HG03558 (cell line): ENCODE measurements around the gene CDH11.

Source experiments
- ATAC-seq: cut with Tn5 transposase; IDR thresholded peaks from one replicate; pipeline ENCODE4 v1.9.1; 2021; ENCODE audit warnings: moderate number of reproducible peaks; ENCODE audit not compliant: unreplicated experiment; ENCODE audit errors: extremely low read depth

Gene CDH11

GRCh38 chr16:65117811-65118448 lies 3.9 kb downstream of the CDH11 start:
- ATAC-seq, result peak; percentile 56

GRCh38 chr16:65116818-65117430 lies 4.9 kb downstream of the CDH11 start:
- no peak for ATAC-seq

DNA sequence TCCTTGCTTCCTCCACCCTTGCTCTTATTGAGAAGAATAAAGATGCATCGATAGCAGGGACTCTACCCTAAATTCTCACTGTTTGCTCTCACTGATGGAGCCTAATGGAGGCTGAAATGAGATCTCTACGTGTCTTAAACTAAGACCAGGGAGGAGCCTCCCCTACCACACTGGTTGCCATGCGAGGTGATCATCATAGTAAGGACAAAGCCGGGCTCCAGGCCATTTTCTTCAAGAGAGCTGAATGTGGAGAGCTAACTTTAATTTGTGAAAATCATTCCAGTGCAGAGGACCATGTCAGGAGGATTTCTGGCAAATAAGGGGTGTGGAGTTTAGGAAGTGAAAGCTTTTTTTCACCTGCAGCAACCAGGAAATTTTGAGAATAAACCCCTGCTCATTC lies 5.6 kb downstream of the CDH11 start:
- ATAC-seq, result no peak

DNA sequence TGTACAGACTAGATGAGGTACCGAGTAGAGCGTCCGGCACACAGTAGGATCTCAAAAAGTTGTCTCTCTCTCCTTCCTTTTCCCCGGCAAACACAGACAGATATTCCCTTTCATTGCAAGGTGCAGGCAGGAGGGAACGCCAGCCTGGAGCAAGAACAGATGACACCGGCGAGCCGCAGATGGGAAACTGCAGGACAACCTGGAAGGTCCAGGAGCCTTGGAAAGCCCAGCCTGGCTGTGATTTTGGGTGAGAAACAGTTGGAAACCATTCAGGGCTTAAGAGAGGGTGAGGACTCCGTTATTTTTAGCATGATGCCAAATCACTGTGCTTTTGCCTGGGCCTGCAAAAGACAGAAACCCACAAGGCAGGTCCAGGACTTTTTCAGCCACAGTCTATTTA lies 7.3 kb downstream of the CDH11 start:
- ATAC-seq, result no peak

GRCh38 chr16:65113441-65113840 lies 8.4 kb downstream of the CDH11 start:
- ATAC-seq, result no peak

- no peak for ATAC-seq
These were observed 10.6 kb downstream of the CDH11 start for GRCh38 chr16:65111306-65111705.

DNA sequence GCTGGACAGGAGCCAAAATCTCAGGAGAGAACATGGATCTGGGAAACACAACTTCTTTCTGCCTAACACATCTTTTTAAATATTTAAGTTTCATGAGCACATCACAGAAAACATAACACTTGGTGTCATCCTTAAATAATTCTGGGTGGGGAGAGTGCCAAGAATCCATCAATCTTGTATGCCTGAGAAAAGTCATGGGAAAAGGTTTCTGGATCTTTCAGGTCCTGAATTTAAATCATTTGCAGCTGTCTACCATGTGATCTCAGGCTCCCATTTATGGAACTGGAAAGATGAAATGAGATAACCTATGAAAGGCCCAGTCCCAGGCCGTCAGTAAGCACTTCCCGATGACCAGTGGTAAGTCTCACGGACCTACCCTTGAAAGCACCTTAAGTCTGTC lies 15.1 kb downstream of the CDH11 start:
- ATAC-seq, result no peak

GRCh38 chr16:65105171-65105570 lies 16.7 kb downstream of the CDH11 start:
- no peak for ATAC-seq

DNA sequence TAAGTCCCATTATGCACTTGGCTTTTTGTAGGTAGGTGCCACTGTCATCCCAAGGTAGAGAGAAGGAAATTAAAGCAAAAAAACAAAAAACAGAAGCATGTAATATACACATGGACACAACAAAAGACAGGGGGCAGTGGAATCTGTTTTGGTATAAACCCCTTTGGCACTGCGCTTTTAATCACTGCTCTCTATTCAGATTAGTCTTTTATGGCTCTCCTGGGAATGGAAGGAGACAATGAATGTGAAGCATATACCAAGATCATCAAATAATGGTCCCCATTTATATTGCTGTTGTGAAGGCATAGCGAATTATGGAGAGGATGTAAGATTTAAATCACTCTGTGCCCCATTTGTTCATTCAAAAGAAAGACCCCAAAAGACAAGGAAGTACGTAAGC lies 17.4 kb downstream of the CDH11 start:
- no peak for ATAC-seq

GRCh38 chr16:65102326-65102725 lies 19.5 kb downstream of the CDH11 start:
- ATAC-seq, result no peak

GRCh38 chr16:65101009-65101408 lies 20.9 kb downstream of the CDH11 start:
- no peak for ATAC-seq

DNA sequence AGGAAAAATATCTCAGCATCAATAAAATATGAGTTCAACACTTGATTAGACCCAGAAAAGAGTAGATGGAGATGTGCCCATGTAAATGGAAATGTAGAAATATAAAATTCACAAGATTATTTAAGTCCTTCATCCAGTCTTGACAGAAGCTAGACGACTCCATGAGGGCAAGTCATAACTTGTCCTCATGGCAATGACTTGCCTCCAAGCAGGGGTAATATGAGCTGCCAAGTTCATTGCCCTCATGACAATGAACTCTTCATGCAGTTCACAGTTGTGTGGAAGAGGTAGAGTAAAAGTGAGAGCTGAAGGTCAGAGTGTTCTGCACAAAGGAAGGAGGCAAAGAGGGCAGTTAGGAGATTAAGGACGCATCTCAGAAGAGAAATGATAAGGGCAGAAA lies 22.3 kb downstream of the CDH11 start:
- ATAC-seq, result no peak

GRCh38 chr16:65098916-65099315 lies 22.9 kb downstream of the CDH11 start:
- ATAC-seq, result no peak

- ATAC-seq, result no peak
These were observed 24.6 kb downstream of the CDH11 start for GRCh38 chr16:65097296-65097695.

DNA sequence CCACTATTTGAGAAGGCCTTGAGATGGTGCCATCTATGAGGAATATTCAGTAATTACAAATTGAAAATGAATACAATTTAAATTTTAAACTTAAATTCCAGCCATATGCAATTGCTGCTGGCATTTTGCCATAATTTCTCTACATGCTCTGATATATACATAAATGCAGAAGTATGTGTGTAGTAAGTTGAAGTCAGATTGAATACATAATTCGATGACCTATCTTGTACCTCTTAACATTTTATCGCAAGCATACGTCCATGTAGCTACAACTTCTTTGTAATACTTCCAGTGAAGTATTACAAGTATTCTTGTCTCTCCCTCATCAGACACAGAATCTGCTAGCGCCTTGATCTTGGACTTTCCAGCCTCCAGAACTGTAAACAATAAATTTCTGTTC lies 26.0 kb downstream of the CDH11 start:
- ATAC-seq, result no peak

GRCh38 chr16:65095090-65095728 lies 26.7 kb downstream of the CDH11 start:
- ATAC-seq, result no peak

- no peak for ATAC-seq
These were observed 27.9 kb downstream of the CDH11 start for GRCh38 chr16:65094009-65094408.

GRCh38 chr16:65083164-65083857 lies 38.6 kb downstream of the CDH11 start:
- ATAC-seq, result no peak

- no peak for ATAC-seq
These were observed 42.3 kb downstream of the CDH11 start for GRCh38 chr16:65079549-65079948.

GRCh38 chr16:65077181-65077580 lies 44.7 kb downstream of the CDH11 start:
- ATAC-seq, result no peak

DNA sequence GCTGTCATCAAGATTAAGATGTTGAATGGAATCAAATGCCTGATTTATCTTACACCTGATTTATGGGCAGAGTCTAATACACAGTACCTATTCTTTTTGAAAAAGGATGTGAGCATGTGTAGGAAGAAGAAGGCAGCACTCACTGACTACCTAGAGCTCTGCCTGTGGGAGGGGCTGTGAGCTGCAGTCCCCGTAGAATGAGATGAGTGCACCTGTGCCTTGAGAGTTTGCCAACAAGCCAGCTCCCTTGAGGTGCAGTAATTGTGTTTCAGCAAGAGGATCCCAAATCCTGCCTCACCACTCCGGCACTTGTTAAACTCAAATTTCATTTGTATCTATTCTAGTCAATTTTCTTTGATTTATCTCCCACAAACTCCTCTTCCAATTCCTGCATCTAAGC lies 46.0 kb downstream of the CDH11 start:
- no peak for ATAC-seq
